Measurements from ENCODE around the gene WDR45B.

WDR45B gene

DNA sequence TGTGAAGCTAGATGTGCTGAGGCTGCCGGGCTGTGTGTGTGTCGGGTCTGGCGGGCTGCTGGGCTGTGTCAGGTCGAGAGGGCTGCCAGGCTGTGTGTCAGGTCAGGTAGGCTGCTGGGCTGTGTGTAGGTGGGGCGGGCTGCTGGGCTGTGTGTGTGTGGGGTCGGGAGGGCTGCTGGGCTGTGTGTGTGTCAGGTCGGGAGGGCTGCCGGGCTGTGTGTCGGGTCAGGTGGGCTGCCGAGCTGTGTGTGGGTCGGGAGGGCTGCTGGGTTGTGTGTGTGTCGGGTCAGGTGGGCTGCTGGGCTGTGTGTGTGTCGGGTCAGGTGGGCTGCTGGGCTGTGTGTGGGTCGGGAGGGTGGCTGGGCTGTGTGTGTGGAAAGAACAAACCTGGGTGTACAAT, 8.6 kb downstream of the WDR45B start:
- Histone ChIP-seq H3K27ac (peak overlapping the region in 2 of 21 experiments; percentile 10 to 20), H3K4me3 (no peak overlapping the region)

DNA sequence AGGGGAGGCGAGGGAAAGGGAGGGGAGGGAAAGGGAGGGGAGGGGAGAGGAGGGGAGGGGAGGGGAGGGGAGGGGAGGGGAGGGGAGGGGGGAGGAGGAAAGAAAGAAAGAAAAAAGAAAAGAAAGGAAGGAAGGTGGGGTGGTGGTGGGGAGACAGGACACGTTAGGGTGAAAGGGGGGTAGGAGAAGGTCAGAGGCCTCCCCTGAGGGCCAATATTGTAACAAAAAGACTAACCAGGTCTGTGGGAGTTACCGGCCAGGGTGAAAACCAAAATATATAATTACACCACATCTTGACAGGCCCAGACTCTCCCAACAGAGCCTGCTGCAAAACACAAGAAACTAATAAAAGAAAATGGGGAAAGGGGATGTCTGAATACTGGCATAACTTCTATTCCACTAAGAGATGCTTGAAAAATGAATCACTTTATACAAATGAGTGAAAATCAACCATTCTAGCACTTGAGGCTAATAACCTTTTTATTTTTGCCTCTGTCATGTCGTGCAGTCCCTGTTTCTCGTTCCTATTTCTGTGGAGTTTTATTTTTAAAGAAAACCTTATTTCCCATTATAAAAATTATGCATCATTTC, 10.0 kb downstream of the WDR45B start:
- Histone ChIP-seq H3K4me3 (no peak overlapping the region), H3K27ac (no peak overlapping the region)

DNA sequence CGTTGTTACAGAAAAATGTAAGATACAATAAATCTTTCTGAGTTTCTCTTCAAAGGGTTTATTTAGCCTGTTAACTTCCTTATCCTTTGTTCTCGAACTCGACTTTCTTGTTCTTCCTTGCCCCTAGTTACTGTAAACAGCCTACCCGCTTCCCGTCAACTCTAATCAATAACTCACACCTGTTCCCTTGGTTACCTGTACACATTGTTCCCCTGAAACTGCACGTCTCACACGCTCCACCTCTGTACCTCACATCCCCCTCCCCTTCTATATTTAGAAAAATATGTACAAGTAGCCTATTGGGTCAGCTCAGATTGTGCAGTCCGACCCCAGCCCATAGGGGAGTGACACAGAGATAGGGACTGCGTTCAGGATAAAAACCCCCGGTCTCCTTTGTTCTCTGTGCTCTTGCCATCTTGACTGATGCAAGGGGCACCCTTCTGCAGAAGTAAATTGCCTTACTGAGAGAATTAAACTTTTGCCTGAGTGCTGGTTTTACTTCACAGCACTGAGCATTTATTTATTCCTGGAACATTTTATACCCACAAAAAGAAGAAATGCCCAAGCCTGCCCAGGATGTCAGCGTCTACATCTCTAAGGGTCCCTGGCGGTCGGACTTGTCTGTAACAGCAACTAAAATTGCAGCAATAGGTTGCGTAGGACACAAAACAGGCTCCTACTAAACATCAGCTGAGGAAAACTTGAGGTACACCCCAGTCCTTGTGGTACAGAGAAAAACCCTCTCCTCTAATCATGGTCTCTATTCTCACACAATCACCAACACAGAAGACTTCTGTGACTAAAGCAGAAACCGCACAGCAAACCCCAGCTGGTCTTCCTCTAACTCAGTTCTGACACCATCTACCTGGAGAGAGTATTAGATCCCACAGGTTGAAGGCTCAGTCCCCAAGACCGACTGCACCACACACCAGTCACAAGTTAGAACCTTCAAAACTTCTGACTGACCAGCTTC, 11.3 kb downstream of the WDR45B start:
- Histone ChIP-seq H3K27ac (peak overlapping the region in 11 of 21 experiments; percentile 1 to 72 (median 34)), H3K4me3 (no peak overlapping the region)

DNA sequence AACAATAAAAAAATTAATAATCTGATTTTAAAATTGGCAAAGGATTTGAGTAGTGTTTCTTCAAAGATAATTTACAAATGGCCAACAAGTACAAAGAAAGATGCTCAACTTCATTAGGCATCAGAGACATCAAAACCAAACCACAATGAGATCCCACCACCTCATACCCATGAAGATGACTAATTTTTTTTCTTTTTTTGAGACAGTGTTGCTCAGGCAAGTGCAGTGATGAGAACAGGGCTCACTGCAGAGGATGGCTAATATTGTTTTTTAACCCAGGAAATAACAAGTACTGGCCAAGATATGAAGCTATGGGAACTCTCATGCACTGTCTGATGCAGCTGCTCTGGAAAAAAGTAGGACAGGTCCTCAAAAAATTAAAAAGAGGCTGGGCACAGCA, 14.9 kb downstream of the WDR45B start:
- no peak overlapping the region for H3K27ac ChIP-seq
- no peak overlapping the region for H3K4me3 ChIP-seq

DNA sequence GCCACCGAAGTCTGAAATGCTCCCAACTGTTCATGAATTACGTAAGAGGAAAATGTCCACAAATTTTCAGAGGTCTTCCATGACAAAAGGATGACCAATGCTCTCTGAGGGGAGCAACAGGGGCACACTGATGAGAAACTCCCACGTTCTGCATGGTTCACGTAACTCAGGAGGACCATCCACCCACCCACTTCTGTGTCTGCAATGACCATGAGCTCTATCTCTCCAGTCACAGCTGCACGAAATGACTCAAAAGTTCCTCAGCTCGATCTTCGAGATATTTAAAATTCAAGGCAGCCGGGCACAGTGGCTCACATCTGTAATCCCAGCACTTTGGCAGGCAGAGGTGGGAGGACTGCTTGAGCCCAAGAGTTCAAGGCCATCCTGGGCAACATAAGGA, 15.8 kb downstream of the WDR45B start:
- Histone ChIP-seq H3K27ac (no peak overlapping the region), H3K4me3 (no peak overlapping the region)

DNA sequence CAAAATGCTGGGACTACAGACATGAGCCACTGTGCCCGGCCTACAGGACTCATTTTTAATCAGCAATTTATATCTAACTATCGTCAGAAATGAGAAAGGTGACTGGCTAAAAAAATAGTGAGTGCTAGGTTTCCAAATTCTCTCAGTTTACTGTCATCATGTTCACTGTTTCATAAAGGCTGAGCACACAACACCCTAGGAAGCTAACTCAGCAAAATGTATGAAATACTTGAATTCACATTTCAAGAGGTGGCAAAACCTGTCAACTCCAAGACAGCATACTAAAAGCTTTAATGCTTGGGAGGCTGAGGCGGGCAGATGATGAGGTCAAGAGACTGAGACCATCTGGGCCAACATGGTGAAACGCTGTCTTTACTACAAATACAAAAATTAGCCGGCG, 16.7 kb downstream of the WDR45B start:
- Histone ChIP-seq H3K27ac (no peak overlapping the region), H3K4me3 (no peak overlapping the region)

DNA sequence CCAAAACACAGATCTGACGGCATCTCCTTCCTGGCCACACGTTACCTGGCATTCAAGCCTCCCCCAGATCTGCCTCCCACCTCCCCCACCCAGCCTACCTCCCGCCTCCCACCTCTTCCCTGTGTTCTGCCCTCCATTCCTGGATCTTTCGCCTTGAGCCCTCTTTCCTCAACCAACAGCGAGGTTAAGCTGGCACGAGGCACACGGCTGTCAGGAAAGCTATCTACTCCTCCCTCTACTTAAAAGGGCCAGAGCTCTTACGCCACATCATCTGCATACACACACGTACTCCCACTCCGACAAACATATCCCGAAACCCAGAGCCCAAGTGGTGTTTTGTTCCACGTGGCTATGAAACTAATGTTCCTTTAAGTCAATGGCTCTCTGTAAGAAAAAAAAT, 18.0 kb downstream of the WDR45B start:
- Histone ChIP-seq H3K4me3 (no peak overlapping the region), H3K27ac (no peak overlapping the region)

DNA sequence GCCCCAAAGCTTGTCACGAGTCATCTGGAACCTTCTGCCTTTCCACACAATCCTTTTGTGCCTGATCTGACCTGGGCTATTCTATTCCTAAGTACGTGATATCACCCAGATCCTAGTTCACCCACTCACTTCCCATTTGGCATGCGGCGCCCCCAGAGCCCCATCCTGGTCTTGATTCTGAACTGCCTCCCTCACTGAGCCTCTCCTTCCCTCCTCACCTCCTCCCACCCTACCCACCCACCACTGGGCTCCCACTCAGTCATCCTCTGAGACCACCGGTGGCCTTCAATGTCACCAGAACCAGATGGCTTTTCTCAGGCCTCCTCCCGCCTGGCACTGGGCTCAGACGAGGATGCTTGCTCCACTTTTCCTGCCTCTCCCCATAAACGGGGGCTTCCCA, 18.5 kb downstream of the WDR45B start:
- H3K27ac ChIP-seq: no peak overlapping the region

DNA sequence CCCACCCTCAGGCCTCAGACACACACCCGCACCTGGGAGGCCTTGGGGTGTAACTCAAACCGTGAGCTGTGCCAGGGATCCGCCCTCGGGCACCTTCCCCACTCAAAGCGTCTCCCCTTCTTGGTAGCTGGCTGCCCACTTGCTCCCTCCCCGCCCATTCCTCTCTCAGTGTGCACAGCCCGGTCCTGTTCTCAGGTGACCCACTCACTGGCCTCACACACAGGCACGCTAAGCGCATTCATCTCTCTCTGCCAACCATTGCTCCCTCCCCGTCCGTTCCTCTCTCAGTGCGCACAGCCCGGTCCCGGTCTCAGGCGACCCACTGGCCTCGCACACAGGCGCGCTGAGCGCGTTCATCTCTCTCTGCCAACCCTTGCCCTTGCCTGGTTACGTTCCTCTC, 20.8 kb downstream of the WDR45B start:
- Histone ChIP-seq H3K4me3 (no peak overlapping the region), H3K27ac (peak overlapping the region in 5 of 21 experiments; percentile 10 to 35 (median 17))

More for the DNA sequence above, 18.5 kb downstream of the WDR45B start:
- H3K4me3 ChIP-seq: no peak overlapping the region

DNA sequence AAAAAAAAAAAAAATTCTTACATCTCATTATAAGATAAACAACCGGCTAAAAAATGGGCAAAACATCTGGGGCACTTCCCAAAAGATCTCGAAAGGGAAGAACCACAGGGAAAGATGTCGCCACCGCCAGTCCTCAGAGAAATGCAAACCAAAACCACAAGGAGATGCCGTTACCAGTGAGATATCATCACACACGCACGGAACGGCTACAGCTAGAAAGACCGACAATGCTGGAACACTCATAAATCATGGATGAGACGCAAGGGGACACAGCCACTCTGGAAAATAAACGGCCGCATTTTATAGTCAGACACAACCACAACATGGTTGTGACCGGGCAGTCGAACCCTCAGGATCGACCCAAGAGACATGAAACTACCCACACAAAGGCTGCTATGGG, 24.5 kb downstream of the WDR45B start:
- no peak overlapping the region for H3K4me3 ChIP-seq
- no peak overlapping the region for H3K27ac ChIP-seq

DNA sequence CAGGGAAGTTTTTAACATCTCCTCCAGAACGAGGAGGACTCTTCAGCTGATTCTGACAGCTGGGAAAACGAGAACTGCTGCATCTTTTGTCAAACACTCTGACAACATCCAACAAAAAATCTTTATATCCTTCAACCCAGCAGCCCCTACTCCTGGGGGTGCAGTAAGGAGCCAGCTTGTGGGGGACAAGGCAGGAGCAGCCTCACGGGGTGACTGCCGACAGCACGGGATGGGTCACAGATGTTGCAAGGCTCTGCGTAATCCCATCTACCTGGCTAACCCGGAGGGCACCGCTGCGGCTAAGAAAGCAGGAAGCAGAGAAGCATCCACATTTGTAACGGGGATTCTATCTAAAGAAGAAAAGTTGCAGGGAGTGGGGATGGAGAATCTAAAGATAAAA, 28.6 kb downstream of the WDR45B start:
- H3K27ac ChIP-seq: no peak overlapping the region

DNA sequence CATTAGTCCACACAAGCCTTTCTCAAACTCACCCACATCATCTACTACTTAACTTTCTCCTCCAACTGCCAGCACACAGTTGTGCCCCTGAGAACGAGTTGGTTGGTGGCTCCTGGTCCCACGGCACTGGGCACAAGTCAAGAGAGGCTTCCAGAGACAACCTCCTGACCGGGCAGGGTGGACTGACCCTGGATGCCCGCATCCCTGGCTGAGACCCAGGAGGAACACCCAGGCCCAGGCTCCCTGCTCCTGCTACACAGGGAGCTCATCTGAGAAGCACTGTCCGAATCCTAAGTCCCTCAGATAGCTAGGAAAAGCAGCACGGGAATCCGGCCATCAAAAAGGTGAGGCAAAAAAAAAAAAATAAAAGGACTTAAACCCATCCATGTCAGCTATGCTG, 29.0 kb downstream of the WDR45B start:
- H3K4me3 ChIP-seq: no peak overlapping the region
- H3K27ac ChIP-seq: no peak overlapping the region

More for the DNA sequence above, 28.6 kb downstream of the WDR45B start:
- H3K4me3 ChIP-seq: no peak overlapping the region

DNA sequence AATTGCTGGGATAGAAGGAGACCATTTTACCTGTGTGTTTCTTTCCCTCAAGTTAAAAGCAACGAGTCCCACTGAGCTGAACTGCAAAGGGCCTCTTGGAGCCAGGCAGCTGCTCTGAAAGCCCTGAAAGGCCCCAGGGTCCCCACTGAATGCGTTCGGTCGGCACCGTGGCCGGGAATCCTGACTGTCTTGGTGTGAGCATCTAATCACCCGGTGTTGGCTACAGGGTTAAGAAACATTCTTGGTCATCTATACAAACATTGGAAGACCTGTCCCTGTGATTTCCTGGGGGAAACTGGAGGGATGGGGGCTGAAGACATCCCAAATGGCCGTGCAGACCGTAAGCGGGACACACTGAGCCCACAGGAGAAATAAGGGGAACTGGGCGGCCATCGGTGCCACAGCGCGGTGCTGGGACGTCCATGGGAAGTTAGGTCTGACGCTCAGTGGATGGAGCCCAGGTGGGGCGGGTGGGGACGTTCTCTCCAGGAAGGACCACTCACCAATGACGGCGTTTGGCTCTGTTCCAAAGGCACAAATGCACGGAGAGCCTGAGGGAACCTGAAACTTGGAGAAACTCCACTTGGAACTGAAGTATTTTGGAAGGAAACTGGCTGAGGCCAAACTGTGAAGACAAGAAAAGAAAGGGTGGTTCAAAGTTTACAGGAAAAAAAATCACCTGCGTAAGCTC, 32.1 kb downstream of the WDR45B start:
- Histone ChIP-seq H3K27ac (no peak overlapping the region), H3K4me3 (no peak overlapping the region)

DNA sequence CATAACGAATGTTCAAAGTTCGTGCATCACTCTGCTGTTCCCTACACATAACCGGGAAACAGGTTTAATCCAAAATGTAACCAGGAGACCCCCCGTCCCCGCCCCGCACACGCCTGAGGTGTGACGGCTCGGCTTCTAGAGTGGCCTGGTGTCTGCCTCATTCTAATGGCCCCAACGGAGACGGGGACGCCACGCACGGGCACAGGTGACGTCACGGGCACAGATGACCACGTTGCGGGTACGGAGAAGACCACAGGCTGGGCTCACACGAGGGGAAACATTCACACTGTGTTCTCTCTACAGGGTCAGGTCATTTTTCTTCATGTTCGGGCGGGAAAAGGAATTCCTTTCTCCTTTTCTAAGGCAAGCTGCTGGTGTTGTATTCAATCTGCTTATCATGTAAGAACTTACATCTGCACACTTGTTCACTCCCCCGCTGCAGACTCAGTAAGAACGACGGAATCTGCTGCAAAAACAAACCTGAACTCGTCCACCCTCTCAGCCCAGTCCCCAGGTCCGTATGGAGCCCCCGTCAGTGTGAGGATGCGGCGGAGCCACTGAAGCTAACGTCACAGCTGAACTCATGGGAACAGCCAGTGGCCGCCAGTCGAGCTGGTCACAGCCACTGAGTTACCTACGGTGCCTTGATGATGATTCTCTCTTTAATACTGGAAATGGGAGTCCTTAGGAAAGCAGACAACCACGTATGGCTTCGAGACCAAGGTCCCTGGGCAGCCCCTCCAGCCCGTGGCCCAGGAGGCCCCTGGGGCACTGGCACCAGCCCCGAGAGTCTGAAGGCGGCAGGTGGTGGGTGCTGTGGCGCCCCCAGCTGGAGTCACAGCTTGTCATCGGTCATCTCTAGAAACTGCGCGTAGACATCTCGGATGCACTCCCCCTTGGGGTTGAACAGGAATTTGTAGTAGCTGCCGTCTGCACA, 32.9 kb downstream of the WDR45B start:
- no peak overlapping the region for H3K4me3 ChIP-seq
- H3K27ac ChIP-seq: no peak overlapping the region

DNA sequence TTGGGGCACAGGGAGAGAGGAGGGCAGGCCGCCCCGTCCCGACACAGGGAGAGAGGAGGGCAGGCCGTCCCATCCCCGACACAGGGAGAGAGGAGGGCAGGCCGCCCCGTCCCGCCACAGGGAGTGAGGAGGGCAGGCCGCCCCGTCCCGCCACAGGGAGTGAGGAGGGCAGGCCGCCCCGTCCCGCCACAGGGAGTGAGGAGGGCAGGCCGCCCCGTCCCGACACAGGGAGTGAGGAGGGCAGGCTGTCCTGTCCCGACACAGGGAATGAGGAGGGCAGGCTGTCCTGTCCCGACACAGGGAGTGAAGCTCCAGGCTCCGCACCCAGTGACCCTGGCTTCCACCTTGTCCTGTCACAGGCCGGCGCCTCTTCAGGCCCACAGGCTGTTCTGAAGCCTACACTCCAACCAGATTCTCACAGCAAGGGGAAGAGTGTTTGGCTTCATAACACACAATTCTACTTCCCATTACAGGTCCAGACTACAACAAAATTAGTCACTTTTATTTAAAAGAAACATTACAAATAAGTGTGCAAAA, 34.1 kb downstream of the WDR45B start:
- no peak overlapping the region for H3K27ac ChIP-seq
- H3K4me3 ChIP-seq: no peak overlapping the region

DNA sequence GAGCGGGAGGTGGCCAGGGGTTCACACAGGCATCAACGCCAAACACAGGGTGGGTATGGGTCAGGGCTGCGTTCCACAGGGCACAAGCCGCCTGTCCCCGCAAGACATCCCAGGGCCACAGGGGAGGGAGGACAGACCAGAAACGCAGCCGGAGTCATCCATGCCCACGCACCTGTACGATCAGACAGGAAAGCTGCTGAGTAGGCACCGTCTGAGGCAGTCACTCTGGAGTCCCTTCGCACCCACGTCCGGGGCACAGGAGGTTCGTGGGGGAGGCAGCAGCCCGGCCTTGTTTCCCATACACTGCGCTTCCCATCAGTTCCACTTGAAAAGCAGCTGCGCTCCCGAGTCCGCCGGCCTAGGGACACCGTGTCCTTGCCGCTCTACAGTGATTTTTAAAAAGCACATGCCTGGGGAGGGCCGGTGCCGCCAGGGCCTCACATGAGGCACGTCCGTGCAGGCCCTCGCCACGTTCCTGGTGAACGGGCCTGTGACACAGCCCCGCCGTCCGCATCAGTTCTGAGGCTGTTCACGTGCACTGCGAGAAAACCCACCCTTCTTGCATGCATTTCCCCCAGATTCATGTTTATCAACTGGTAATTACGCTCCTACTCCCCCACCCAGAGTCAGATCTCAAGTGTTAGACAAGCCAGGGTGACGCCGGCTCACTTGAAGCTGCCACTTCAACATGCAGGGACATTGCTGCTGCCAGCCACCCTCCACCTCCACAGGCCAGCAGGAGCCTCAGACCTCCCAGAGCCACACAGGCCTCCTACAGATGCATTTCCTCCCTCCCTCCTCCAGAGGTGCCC, 34.8 kb downstream of the WDR45B start:
- Histone ChIP-seq H3K27ac (no peak overlapping the region), H3K4me3 (no peak overlapping the region)

DNA sequence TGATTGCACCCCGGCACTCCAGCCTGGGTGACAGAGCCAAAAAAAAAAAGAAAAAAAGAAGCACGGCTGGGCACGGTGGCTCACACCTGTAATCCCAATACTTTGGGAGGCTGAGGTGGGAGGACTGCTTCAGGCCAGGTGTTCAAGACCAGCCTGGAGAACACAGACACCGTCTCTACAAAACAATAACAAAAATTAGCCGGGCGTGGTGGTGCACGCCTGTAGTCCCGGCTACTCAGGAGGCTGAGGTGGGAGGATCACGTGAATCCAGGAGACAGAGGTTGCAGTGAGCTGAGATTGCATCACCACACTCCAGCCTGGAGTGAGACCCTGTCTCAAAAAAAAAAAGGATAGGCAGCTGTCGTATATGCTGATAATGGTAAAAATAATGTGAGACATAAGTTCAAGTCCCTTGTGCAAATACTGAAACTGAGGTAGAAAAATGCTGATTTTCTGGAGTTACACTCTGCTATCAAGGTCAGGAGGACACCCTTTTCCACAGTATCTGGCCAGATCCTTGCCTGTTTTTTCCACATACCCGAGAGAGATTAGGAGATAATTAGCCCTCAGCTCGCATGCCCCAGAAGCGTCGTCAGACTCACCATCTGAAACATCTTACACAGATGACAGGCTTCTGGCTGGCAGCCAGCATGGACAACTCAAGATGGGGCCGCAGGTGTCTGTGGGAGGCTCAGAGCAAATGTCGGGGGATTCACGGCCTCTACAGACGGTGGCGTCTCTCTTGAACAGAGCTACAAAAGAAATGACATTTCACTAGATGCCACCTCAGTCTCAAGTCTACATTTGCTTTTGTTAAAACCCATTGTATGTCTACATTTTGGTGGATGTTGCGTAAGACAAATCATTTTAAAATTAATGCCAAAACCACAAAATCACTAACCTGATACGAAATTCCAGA, 36.8 kb downstream of the WDR45B start:
- no peak overlapping the region for H3K27ac ChIP-seq
- no peak overlapping the region for H3K4me3 ChIP-seq
